ENCODE results near the gene ATF7IP. TPM values are rescaled to one million over a fixed set of nuclear protein-coding genes. Genes with fewer than 3 reads are reported as not detected.

The ATF7IP gene
- total RNA-seq, 1 experiment from 2014 or later: 172 TPM

- Histone ChIP-seq H3K4me2 (ENCODE audit: insufficient read depth, insufficient read length, low read length) (peak overlapping the region; percentile 35), H2BK5ac (ENCODE audit: insufficient read length, low read length) (no peak overlapping the region), H3K23ac (ENCODE audit: insufficient read length, low read depth, low read length) (no peak overlapping the region), H2AK5ac (ENCODE audit: insufficient read length, low read length) (no peak overlapping the region), H2BK120ac (ENCODE audit: low read depth, low read length, poor library complexity, severe bottlenecking) (no peak overlapping the region), H2AFZ (ENCODE audit: low read length) (no peak overlapping the region), H3K14ac (ENCODE audit: insufficient read depth, low read length) (no peak overlapping the region), H3K79me2 (ENCODE audit: insufficient read depth, low read length) (peaks cover 43% of the 10 kb centered on the region; the same call in 1 of the 2 replicates), H4K20me1 (ENCODE audit: control insufficient read depth, insufficient read depth, insufficient read length) (no peaks in the 10 kb centered on the region), H3K4me1 (ENCODE audit: insufficient read depth, low read length) (no peaks in the 10 kb centered on the region; the same call in 1 of the 2 replicates), H3K18ac (ENCODE audit: insufficient read length, low read depth, low read length) (no peak overlapping the region), H3T11ph (ENCODE audit: low read length) (no peak overlapping the region), H3K9me3 (ENCODE audit: control insufficient read depth, low read depth, low read length) (no peaks in the 10 kb centered on the region), H3K9ac (ENCODE audit: extremely low read depth, insufficient read length, low read length) (no peak overlapping the region), H3K27ac (ENCODE audit: insufficient read length, low read depth, low read length) (peak overlapping the region; percentile 86), H4K91ac (ENCODE audit: insufficient read length, low read depth, low read length) (no peak overlapping the region), H3K79me1 (ENCODE audit: insufficient read depth, low read depth, low read length, poor library complexity, severe bottlenecking) (no peaks in the 10 kb centered on the region), H4K5ac (ENCODE audit: insufficient read length, low read depth, low read length) (no peak overlapping the region), H2BK15ac (ENCODE audit: low read depth, low read length) (no peak overlapping the region), H3K4ac (ENCODE audit: low read depth, low read length) (no peak overlapping the region), H3K27me3 (ENCODE audit: insufficient read depth, low read length) (no peaks in the 10 kb centered on the region), H2BK20ac (ENCODE audit: low read depth, low read length, poor library complexity, severe bottlenecking) (no peak overlapping the region), H2BK12ac (ENCODE audit: insufficient read length, low read depth, low read length) (no peak overlapping the region), H3K23me2 (ENCODE audit: insufficient read length, low read depth, low read length, poor library complexity, severe bottlenecking) (no peaks in the 10 kb centered on the region), H4K8ac (replicated peaks; ENCODE audit: insufficient read length, low read depth, low read length) (no peak overlapping the region), H3K56ac (ENCODE audit: insufficient read length, low read depth, low read length) (no peak overlapping the region)
- no peaks in the 10 kb centered on the region for H3K27me3 Mint-ChIP-seq (ENCODE audit: low read depth)
- H3K27ac Mint-ChIP-seq: peak overlapping the region; percentile 93 to 98 (median 97)
- H3K9me3 Mint-ChIP-seq: peaks cover 2 to 3% of the 10 kb centered on the region in 2 experiments
- H3K4me3 Mint-ChIP-seq: peak overlapping the region; percentile 17 to 58
- H3K4me1 Mint-ChIP-seq: peaks cover 57 to 67% of the 10 kb centered on the region in 2 experiments
- no peak for TF ChIP-seq CTCF (conservative IDR thresholded peaks at IDR 0.05)
- no CpG with 5 or more reads among the region's 2 CpGs for WGBS (ENCODE audit: extremely low coverage, insufficient read length, low lambda C conversion rate)
- peak; percentile 69 for DNase-seq
- H3K36me3 Mint-ChIP-seq (ENCODE audit: insufficient read depth in 1 of 3, low read depth in 3 of 3): peaks cover 8 to 13% (median 11%) of the 10 kb centered on the region in 3 experiments
Measured at GRCh38 chr12:14384783-14385638, 19.5 kb downstream of the ATF7IP start.
